GM21447 (cell line): ENCODE measurements around the gene C14orf119.

ENCODE experiments used
- ATAC-seq: cut with Tn5 transposase; IDR thresholded peaks from one replicate; pipeline ENCODE4 v1.9.1; 2021; ENCODE audit not compliant: unreplicated experiment

The C14orf119 gene

GRCh38 chr14:23060536-23061260 lies 34.6 kb upstream of the C14orf119 start:
- no peak for ATAC-seq

GRCh38 chr14:23062002-23062401 lies 33.3 kb upstream of the C14orf119 start:
- no peak for ATAC-seq

GRCh38 chr14:23063601-23064000 lies 31.7 kb upstream of the C14orf119 start:
- no peak for ATAC-seq

DNA sequence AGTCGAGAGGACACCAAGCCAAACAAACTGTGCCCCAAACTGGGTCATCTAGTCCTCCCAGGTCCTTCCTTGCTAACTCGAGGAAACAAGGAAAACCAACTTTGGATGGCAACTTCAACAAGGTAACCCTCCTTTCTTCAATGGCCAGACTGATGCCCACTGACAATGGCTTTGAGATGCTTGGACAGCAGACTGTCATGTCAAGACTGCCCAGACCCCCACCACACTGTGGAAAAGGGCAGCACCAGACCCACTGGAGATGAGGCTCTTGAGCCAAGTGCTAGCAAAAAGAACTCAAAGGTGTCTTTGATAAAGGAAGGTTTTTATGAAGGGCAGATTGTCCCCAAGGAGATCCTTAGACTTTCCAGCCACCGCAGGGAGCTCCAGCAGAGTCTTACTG lies 28.9 kb upstream of the C14orf119 start:
- ATAC-seq, result no peak

- ATAC-seq, result no peak
Measured at GRCh38 chr14:23066855-23067744, 28.2 kb upstream of the C14orf119 start.

- no peak for ATAC-seq
Measured at GRCh38 chr14:23067847-23068788, 27.2 kb upstream of the C14orf119 start.

GRCh38 chr14:23068789-23069412 lies 26.4 kb upstream of the C14orf119 start:
- peak; percentile 70 for ATAC-seq

DNA sequence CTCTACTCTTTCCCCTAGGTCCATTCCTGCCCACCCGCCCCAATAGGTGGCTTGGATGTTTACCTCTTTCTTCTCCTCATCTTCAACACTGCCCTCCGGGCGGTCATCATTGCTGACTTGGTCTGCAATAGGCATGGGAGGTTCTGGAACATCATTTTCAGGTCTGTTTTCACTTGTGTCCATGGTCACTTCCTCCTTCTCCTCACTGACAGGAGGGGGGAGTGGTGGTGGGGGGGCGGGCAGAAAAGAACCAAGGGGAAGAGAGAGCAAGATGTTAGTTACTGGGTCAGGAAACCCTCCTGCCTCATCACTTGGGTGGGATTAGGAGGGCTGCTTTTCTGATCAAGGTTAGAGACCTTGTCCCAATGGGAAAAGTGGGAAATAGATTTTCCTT lies 25.9 kb upstream of the C14orf119 start:
- no peak for ATAC-seq

DNA sequence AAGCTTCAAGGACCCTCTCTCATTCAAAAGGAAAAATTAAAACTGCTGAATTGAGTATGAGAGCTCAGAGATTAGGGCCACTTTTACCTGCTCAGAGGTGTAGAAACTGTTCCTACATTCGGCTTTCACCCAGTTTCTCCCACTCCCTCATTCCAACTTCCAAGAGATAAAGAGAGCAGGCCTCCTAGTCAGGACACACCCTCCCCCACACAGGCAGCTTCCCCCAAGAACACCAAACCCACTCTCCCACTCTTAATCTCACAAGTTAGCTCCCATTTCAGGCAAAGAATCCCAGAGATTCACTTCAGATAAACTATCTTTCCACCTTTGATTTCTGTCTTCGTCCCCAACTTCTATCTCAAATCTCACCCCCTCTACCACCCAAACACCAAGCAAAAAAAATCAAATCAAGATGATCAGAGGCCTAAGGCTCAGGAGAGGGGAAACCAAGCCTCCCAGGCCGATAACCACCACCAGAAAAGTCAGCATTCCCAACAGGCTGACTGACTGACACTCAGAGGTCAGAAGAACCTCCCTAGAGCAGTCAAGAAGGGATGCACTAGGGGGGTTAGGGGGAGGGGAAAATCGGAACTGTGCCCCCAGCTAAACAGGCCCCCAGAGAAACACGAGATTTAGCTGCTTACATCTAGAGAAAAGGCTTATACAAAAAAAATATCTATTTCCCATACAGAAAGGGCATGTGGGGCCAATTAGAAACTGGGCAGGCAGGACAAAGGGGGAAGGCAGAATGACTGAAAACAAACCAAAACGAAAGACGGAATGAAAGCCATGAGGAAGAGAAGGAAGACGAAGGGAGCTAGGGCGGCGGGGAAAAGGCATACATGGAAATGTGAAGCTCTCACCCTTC lies 24.8 kb upstream of the C14orf119 start:
- ATAC-seq, result no peak

GRCh38 chr14:23071244-23071920 lies 23.9 kb upstream of the C14orf119 start:
- ATAC-seq, result peak; percentile 84

DNA sequence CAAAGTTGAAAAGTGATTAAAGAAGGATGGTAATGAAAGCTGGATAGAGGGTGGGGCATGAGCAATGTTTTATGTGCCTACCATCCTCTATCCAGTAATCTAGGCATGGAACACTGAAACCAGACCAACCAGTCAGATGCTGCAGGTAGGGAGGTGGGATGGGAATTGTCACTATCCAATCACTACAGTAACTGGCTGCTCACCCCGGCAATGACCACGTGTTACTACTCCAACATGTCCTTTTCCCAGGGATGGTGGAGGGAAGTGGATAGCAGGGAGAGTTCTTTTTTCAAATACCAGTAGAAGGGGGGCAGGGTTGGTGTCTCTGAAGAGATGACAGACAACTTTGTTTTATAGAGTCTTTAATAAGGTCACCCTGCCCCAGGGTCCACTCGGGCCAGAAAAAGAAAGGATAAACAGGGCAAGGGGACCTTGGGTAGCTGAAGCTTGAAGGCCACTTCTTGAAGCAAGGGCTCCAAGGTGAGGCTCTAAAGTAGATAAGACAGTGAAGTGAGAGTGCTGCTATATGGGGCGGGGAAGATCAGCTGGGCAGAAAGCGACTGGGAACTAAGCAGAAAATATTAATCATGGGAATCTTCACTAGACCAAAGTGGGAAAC lies 23.3 kb upstream of the C14orf119 start:
- ATAC-seq, result no peak

GRCh38 chr14:23074906-23075305 lies 20.4 kb upstream of the C14orf119 start:
- no peak for ATAC-seq

GRCh38 chr14:23076785-23077408 lies 18.4 kb upstream of the C14orf119 start:
- no peak for ATAC-seq

DNA sequence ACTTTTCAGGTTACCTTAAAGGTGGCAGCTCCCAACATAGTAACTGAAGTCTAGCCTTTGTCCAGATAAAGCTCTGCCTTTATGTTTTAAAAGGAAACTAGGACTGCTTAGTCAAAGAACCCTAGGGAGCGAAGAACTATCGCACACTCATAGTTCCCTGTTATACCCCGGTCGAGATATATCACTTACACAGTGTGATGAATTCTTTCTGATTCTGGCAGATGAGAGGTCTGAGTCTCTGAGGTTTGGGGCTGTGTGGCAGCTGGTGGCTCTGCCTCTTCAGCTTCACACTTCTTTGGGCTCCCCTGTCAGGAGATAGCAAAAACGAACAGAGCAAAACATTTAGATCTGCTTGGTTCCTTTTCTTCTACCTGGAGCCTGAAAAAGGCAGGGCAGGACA lies 17.3 kb upstream of the C14orf119 start:
- ATAC-seq, result no peak

DNA sequence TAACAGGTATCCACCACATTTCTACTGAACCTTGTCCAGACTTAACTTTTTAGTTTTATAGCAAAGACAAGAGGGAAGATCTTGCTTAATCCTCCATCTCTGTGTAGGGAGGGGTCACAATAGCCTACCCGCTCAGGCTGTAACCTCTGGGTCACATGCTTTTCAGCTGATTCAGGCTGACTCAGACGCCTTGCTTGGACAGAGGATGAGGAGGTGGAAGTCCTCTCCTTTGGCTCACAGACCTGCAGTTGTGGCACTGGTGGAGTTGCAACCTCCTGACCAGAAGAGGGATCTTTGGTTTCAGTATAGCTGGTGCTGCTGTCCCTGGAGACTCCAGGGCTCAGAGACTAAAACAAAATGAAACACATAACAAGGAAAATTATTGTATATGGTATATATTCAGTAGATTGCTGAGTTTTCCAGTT lies 16.6 kb upstream of the C14orf119 start:
- no peak for ATAC-seq

DNA sequence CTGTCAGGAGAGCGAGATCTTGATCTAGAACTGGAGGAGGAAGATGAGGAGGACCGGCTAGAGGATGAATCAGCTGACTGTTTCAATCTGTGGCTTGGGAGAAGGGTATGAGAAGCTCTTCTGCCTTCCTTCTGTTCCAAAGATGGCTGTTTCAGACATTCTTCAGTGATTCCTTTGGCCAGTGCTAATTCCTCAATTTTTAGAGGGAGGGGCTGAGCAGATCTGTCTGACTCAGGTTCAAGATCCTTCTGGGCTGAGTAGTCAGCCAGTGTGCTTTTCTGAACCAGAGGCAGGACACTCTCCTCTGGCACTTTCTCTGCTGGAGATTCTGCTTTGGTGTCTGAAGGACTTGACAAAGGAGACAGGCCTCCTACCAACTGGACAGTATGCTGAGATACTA lies 15.6 kb upstream of the C14orf119 start:
- no peak for ATAC-seq

DNA sequence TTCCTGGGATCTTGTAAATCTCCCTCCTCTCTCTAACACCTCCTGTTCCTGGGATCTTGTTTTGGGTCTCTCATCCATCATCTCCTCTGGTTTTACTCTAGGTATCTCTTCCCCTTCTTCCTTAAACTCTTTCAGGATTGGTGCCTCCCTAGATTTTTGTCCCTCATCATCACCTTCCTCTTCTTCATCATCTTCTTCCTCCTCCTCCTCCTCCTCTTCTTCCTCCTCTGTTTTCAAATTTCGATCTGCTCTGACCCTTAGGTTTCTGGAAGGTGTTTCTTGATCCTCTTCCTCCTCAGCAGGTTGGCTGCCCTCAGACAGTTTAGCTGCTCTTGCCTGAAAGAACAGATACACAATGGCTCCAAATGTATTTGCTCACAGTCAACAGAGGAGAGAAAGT lies 14.8 kb upstream of the C14orf119 start:
- ATAC-seq, result no peak

DNA sequence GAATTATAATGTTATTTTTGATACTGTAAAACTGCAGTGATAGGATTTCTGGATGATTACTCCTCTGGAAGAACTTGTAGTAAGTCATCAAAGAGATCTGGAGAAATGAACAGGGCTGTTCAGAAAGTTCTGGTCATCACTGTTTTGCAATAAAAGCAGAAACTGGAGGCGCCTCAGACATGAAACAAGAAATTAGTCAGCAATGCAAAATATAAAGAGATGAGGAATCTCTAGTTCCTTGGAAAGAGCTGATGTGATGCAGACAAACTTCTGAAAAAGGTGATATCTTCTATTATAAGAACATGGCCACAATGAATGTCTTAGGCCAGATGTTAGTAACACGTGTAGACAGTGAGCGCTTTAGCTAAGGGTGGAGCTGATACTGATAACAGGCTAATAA lies 9.8 kb upstream of the C14orf119 start:
- ATAC-seq, result no peak
